SH-SY5Y (cell line): ENCODE data around the gene REC114.

Source experiments
- GATA2 ChIP-seq: IDR thresholded peaks from 2 replicates; pipeline ENCODE4 v1.6.1; 2011; ENCODE audit warnings: mild to moderate bottlenecking, low read depth, low read length
- GATA3 ChIP-seq: IDR thresholded peaks from 2 replicates; pipeline ENCODE4 v1.6.1; 2011; ENCODE audit warnings: low read depth, mild to moderate bottlenecking, low read length, moderate library complexity

DNA sequence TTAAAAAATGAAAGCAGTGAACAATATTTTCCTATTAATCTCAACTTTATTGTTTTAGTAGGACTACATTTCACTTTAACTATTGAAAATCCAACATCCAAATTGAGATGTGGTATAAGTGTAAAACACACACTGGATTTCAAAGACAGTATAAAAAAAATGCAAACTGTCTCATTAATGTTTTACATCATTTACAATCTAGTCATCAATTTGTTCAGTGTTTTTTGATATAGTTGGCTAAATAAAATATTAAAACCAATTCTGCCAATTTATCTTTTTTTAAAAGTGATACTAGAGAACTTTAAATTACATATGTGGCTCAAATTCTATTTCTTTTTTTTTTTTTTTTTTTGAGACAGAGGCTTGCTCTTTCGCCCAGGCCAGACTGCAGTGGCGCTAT lies 95.2 kb downstream of the REC114 start:
- no peak for TF ChIP-seq GATA3
- TF ChIP-seq GATA2 = no peak
